Cardiac fibroblast (primary cell): ENCODE results near the gene TPPP2.

ENCODE experiments used
- DNase-seq, 2 donors: peaks; one replicate each; pipeline versions ENCODE4 v3.0.0 to v3.0.0-alpha.2; 2010; ENCODE audit warnings: low read depth in 2 of 2
- H3K4me3 ChIP-seq, 2 donors: replicated peaks in 1 of 2; 1 replicate in 1 of 2; 2 replicates in 1 of 2; pipeline ENCODE4 v1.5.1; 2011; ENCODE audit warnings: low read depth in 2 of 2, low read length in 2 of 2, mild to moderate bottlenecking in 2 of 2, moderate library complexity in 1 of 2
- CTCF ChIP-seq: IDR thresholded peaks from one replicate; pipeline ENCODE4 v1.5.1; 2011; ENCODE audit warnings: low read depth, mild to moderate bottlenecking, low read length, inconsistent platforms

Gene TPPP2

DNA sequence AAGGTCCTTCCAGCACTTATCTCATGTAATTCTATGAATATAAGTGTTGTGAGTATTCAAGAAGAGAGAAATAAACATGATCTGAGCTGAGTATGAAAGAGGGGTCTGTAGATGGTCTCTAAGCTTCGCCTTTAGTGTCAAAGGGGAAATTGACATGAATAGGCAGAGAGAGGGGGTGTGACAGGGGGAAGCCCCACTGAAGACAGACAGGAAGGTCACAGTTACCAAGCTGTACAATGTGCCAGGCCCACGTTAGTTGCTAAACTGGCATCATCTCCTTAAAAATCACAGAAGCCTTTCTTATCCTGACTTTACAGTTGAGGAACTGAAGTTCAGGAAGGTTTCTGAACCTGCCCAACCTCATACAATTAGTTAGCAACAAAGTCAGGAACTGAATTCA is 47.7 kb downstream of the TPPP2 start:
- no peak overlapping the region for H3K4me3 ChIP-seq
- no peak for DNase-seq
- no peak for TF ChIP-seq CTCF

- no peak for DNase-seq
- no peak for TF ChIP-seq CTCF
- H3K4me3 ChIP-seq = no peak overlapping the region
Measured at GRCh38 chr14:21078287-21078686, 48.3 kb downstream of the TPPP2 start.

DNA sequence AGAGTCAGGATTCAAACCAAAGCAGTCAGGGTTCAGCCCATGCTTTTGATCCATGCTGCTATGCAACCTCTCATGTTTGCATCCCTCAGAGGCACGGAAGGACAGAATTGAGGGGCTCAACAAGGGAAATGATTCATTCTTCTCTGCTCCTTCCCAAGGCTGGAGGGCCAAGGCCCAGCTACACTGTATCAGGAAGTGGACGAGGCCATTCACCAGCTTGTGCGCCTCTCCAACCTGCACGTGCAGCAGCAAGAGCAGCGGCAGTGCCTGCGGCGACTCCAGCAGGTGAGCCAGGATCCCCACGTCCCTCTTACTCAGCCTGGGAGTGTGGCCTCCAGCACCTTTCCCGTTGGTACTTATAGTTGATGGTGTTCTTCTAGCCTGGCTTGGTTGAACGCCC is 48.7 kb downstream of the TPPP2 start:
- DNase-seq = no peak
- H3K4me3 ChIP-seq = no peak overlapping the region
- no peak for TF ChIP-seq CTCF

DNA sequence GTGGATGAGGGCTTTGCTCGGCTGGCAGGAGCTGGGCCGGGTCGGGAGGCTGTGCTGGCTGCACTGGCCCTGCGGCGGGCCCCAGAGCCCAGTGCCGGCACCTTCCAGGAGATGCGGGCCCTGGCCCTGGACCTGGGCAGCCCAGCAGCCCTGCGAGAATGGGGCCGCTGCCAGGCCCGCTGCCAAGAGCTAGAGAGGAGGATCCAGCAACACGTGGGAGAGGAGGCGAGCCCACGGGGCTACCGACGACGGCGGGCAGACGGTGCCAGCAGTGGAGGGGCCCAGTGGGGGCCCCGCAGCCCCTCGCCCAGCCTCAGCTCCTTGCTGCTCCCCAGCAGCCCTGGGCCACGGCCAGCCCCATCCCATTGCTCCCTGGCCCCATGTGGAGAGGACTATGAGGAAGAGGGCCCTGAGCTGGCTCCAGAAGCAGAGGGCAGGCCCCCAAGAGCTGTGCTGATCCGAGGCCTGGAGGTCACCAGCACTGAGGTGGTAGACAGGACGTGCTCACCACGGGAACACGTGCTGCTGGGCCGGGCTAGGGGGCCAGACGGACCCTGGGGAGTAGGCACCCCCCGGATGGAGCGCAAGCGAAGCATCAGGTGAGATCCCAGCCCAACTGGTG is 51.6 kb downstream of the TPPP2 start:
- no peak for DNase-seq
- no peak for TF ChIP-seq CTCF
- H3K4me3 ChIP-seq = no peak overlapping the region
